PFSK-1 (cell line): ENCODE measurements around the gene OR6C76.

Source experiments
- FOXP2 ChIP-seq: optimal IDR thresholded peaks from 2 replicates; pipeline ENCODE3; 2011; ENCODE audit warnings: borderline replicate concordance, control low read depth, inconsistent platforms; ENCODE audit not compliant: insufficient read depth; ENCODE audit errors: extremely low read length, extremely low read depth
- POLR2AphosphoS5 ChIP-seq: IDR thresholded peaks from 2 replicates; pipeline ENCODE4 v1.6.1; 2012; ENCODE audit warnings: low read depth, mild to moderate bottlenecking, control low read depth, low read length, moderate library complexity
- SIN3A ChIP-seq: IDR thresholded peaks from 2 replicates; pipeline ENCODE4 v1.6.1; 2012; ENCODE audit warnings: mild to moderate bottlenecking, low read length, moderate library complexity, borderline replicate concordance; ENCODE audit not compliant: insufficient read depth
- TAF1 ChIP-seq: IDR thresholded peaks from 2 replicates; pipeline ENCODE4 v1.6.1; 2012; ENCODE audit warnings: low read length, control low read depth, borderline replicate concordance; ENCODE audit not compliant: insufficient read depth
- TF ChIP-seq, protein P1 (sequence below), 2 experiments: IDR thresholded peaks; 2 replicates each; pipeline versions ENCODE4 v1.6.1 to v1.8.0; 2011 to 2012; ENCODE audit warnings: low read depth in 2 of 2, low read length in 2 of 2, control low read depth in 1 of 2, inconsistent platforms in 1 of 2, mild to moderate bottlenecking in 1 of 2, moderate library complexity in 1 of 2; ENCODE audit not compliant: insufficient read depth in 1 of 2

The OR6C76 gene

DNA sequence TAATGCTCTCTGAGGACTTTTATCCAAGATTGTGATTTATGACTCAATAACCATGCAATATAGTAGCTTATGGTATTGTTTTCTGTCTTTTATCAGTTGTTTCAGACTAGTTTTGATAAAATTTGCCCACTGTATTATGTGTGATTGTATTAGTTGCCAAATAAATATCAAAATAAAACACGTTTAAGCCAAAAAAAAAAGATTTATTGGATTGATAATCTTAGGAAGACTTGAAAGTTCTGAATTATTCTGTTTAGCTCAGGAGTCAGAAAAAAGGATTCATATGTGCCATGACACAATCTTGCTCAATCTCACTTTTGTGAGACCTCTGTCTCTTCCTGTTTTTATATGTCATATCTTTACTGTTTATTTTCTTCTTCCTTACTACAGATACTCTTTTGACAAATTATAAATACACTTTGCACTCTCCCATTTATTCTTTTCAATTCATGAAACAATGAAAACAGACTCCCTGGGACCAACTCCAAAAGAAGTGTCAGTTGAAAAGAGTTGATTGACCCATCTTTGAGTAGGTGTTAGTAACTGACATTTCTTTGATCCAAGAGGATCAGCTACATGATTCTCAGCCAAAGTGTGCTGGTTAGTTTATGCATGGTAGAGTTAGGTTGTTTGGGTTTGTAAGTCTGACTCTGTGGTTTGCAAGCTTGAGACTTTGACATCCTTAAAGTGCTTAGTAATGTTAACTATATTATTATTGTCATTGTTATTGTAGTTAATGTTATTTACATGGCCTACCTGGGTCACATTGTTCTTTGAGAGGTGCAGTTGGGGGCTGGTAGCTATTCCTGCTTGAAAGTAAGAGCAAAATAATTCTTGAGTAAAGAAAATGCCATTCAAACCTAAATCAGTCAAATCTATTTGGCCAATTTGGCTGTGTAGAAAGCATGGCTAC, 2.5 kb downstream of the OR6C76 start:
- no peak for TF ChIP-seq FOXP2
- no peak for TF ChIP-seq SIN3A
- no peak for TF ChIP-seq TAF1
- no peak for TF ChIP-seq POLR2AphosphoS5
- TF ChIP-seq, protein P1, sequence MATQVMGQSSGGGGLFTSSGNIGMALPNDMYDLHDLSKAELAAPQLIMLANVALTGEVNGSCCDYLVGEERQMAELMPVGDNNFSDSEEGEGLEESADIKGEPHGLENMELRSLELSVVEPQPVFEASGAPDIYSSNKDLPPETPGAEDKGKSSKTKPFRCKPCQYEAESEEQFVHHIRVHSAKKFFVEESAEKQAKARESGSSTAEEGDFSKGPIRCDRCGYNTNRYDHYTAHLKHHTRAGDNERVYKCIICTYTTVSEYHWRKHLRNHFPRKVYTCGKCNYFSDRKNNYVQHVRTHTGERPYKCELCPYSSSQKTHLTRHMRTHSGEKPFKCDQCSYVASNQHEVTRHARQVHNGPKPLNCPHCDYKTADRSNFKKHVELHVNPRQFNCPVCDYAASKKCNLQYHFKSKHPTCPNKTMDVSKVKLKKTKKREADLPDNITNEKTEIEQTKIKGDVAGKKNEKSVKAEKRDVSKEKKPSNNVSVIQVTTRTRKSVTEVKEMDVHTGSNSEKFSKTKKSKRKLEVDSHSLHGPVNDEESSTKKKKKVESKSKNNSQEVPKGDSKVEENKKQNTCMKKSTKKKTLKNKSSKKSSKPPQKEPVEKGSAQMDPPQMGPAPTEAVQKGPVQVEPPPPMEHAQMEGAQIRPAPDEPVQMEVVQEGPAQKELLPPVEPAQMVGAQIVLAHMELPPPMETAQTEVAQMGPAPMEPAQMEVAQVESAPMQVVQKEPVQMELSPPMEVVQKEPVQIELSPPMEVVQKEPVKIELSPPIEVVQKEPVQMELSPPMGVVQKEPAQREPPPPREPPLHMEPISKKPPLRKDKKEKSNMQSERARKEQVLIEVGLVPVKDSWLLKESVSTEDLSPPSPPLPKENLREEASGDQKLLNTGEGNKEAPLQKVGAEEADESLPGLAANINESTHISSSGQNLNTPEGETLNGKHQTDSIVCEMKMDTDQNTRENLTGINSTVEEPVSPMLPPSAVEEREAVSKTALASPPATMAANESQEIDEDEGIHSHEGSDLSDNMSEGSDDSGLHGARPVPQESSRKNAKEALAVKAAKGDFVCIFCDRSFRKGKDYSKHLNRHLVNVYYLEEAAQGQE (IDR thresholded peaks at IDR 0.05; ENCODE audit: insufficient read depth in 1 of 2, low read depth in 2 of 2, low read length in 2 of 2), result no peak

DNA sequence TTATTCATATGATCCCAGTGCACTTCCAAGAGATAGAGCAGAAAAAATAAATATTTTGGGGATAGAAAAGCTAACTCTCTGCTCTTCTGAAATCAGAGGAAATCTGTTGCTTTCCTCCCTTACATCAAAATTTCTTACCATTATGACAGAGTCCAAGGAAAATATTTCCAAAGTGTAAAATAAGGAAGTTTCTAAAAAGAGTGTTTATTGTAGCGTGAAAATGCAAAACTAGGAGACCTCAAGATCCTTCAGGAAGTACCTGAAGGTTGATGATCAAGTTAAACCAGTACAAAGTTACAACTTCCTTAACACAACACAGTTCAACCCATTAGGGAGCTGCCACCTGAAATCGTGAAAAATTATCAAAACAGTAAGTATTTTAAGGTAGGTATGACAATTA, 17.7 kb downstream of the OR6C76 start, which contains the start of gene OR6C2:
Gene OR6C2, plus strand, starts transcription at position 301 of the 400 bp plus-strand sequence. CDS start 8,138 bp downstream, outside the sequence.
- no peak for TF ChIP-seq TAF1
- TF ChIP-seq, protein P1 (IDR thresholded peaks at IDR 0.05; ENCODE audit: insufficient read depth in 1 of 2, low read depth in 2 of 2, low read length in 2 of 2), result no peak
- TF ChIP-seq SIN3A, result no peak
- TF ChIP-seq POLR2AphosphoS5, result no peak
- TF ChIP-seq FOXP2, result no peak

DNA sequence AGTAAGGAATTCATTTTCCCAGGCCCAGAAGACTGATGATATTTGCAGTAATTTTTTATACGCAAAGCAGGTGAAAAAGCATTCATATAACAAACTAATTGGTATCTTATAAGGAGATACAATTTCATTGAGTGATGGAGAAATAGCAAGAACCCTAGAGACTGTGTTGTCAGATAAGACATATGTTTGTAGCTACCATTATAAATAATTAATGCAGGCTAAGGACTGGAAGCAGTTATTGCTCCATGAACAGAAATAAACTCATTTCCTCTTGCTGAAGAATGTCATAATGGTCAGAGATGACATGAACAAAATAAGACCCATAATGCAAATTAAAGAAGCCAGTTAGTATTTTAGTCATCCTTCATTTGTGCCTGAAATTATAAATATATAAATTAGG, 19.3 kb downstream of the OR6C76 start:
- no peak for TF ChIP-seq TAF1
- no peak for TF ChIP-seq FOXP2
- TF ChIP-seq, protein P1 (IDR thresholded peaks at IDR 0.05; ENCODE audit: insufficient read depth in 1 of 2, low read depth in 2 of 2, low read length in 2 of 2), result no peak
- TF ChIP-seq SIN3A, result no peak
- TF ChIP-seq POLR2AphosphoS5, result no peak

DNA sequence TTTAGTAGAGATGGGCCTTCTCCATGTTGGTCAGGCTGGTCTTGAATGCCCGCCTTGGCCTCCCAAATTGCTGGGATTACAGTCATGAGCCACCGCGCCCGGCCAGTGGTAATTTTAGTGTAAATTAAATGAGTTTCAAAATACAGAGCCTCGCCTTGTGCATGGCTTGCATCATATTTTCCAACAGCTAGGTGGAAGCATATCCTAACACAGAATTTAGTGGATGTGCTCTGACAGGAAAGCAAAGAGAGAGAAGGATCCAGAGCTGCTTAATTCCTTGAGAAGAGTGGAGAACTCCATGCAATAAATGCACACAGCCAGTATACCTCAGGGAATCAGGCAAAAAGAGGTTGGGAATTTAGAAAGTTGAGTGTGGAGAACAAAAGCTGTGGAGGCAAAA, 20.3 kb downstream of the OR6C76 start:
- TF ChIP-seq SIN3A, result no peak
- no peak for TF ChIP-seq FOXP2
- TF ChIP-seq, protein P1 (IDR thresholded peaks at IDR 0.05; ENCODE audit: insufficient read depth in 1 of 2, low read depth in 2 of 2, low read length in 2 of 2), result no peak
- TF ChIP-seq POLR2AphosphoS5, result no peak
- TF ChIP-seq TAF1, result no peak

DNA sequence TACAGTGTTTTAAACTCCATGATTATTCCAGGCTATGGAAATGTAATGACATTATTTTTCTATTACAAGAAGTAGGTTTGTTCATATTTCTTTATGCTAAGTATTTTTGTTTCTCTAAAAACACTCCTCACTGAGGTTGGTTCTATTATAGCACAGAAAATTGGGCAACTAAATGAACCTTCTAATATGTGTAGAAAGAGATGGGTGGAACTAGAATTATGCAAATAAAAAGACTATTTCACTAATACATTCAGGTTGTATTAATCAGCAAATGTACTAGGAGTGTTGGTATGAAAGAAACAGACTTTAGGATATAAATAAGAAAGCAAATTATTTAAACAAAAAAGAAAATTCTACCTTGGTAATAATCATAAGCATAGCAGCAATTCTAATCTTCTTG, 22.8 kb downstream of the OR6C76 start:
- TF ChIP-seq FOXP2, result no peak
- no peak for TF ChIP-seq POLR2AphosphoS5
- TF ChIP-seq, protein P1 (IDR thresholded peaks at IDR 0.05; ENCODE audit: insufficient read depth in 1 of 2, low read depth in 2 of 2, low read length in 2 of 2), result no peak
- no peak for TF ChIP-seq TAF1
- no peak for TF ChIP-seq SIN3A
